Measurements from ENCODE around the gene NUPR1. TPM values are rescaled to one million over a fixed set of nuclear protein-coding genes. Genes with fewer than 3 reads are reported as not detected.
"Not testable (repeated sequence)": the region's sequence is repeated elsewhere in the genome, so short reads cannot be mapped to it uniquely, and the experiment has no call there.

The NUPR1 gene
- polyA plus RNA-seq, 1 donor from 2014 or later: not detected

GRCh38 chr16:28544998-28545397 is 6.2 kb upstream of the NUPR1 start:
- H3K4me1 Mint-ChIP-seq: peaks cover 7 to 10% (median 8%) of the 10 kb centered on the region in 3 donors
- no peaks in the 10 kb centered on the region for H3K36me3 Mint-ChIP-seq
- peaks cover 18% of the 10 kb centered on the region for H3K27me3 Mint-ChIP-seq
- no peak overlapping the region for H3K4me3 Mint-ChIP-seq
- no peaks in the 10 kb centered on the region for H3K9me3 Mint-ChIP-seq
- no peak overlapping the region for H3K27ac Mint-ChIP-seq

- peaks cover 12% of the 10 kb centered on the region for H3K27me3 Mint-ChIP-seq
- H3K4me3 Mint-ChIP-seq: peak overlapping the region in 1 of 4 donors; percentile 31
- peaks cover 7 to 8% (median 7%) of the 10 kb centered on the region in 3 donors for H3K4me1 Mint-ChIP-seq
- no peaks in the 10 kb centered on the region for H3K9me3 Mint-ChIP-seq
- peak overlapping the region in 1 of 3 donors; percentile 10 for H3K27ac Mint-ChIP-seq
- no peaks in the 10 kb centered on the region for H3K36me3 Mint-ChIP-seq
Measured at GRCh38 chr16:28543072-28543471, 4.3 kb upstream of the NUPR1 start.

GRCh38 chr16:28542646-28543045 is 3.9 kb upstream of the NUPR1 start:
- Mint-ChIP-seq H3K4me3 (peak overlapping the region in 1 of 4 donors; percentile 47), H3K9me3 (no peaks in the 10 kb centered on the region), H3K4me1 (peaks cover 7 to 8% (median 7%) of the 10 kb centered on the region in 3 donors), H3K36me3 (no peaks in the 10 kb centered on the region), H3K27ac (no peak overlapping the region), H3K27me3 (peaks cover 12% of the 10 kb centered on the region)

- Mint-ChIP-seq H3K4me3 (no peak overlapping the region), H3K36me3 (no peaks in the 10 kb centered on the region), H3K27ac (no peak overlapping the region), H3K27me3 (peaks cover 15% of the 10 kb centered on the region), H3K9me3 (no peaks in the 10 kb centered on the region), H3K4me1 (peaks cover 7 to 10% (median 9%) of the 10 kb centered on the region in 3 donors)
Measured at GRCh38 chr16:28540346-28540745, 1.6 kb upstream of the NUPR1 start.

GRCh38 chr16:28537964-28538732 is 626 bp downstream of the NUPR1 start:
- H3K36me3 Mint-ChIP-seq: no peaks in the 10 kb centered on the region
- no peak overlapping the region for H3K4me3 Mint-ChIP-seq
- no peaks in the 10 kb centered on the region for H3K9me3 Mint-ChIP-seq
- peaks cover 12% of the 10 kb centered on the region for H3K27me3 Mint-ChIP-seq
- no peak overlapping the region for H3K27ac Mint-ChIP-seq
- H3K4me1 Mint-ChIP-seq: peaks cover 6 to 8% (median 6%) of the 10 kb centered on the region in 3 donors

GRCh38 chr16:28537076-28537475 is 1.7 kb downstream of the NUPR1 start:
- Mint-ChIP-seq H3K4me1 (peaks cover 0 to 3% (median 2%) of the 10 kb centered on the region in 3 donors), H3K9me3 (no peaks in the 10 kb centered on the region), H3K4me3 (no peak overlapping the region), H3K27ac (no peak overlapping the region), H3K27me3 (peaks cover 10% of the 10 kb centered on the region), H3K36me3 (no peaks in the 10 kb centered on the region)

- H3K4me1 Mint-ChIP-seq: peaks cover 0 to 2% (median 2%) of the 10 kb centered on the region in 3 donors
- H3K27ac Mint-ChIP-seq: no peak overlapping the region
- H3K36me3 Mint-ChIP-seq: no peaks in the 10 kb centered on the region
- H3K27me3 Mint-ChIP-seq: peaks cover 14% of the 10 kb centered on the region
- H3K4me3 Mint-ChIP-seq: no peak overlapping the region
- H3K9me3 Mint-ChIP-seq: no peaks in the 10 kb centered on the region
Measured at GRCh38 chr16:28534542-28535373, 4.0 kb downstream of the NUPR1 start.

- Mint-ChIP-seq H3K4me1 (peaks cover 0 to 2% (median 2%) of the 10 kb centered on the region in 3 donors), H3K9me3 (no peaks in the 10 kb centered on the region), H3K4me3 (no peak overlapping the region), H3K36me3 (no peaks in the 10 kb centered on the region), H3K27me3 (peaks cover 15% of the 10 kb centered on the region), H3K27ac (peak overlapping the region in 2 of 3 donors; percentile 71 to 92)
Measured at GRCh38 chr16:28532940-28533647, 5.7 kb downstream of the NUPR1 start.

GRCh38 chr16:28531777-28532744 is 6.7 kb downstream of the NUPR1 start:
- Mint-ChIP-seq H3K27ac (peak overlapping the region in 1 of 3 donors; percentile 52), H3K9me3 (no peaks in the 10 kb centered on the region), H3K4me3 (no peak overlapping the region), H3K27me3 (peaks cover 11% of the 10 kb centered on the region), H3K36me3 (no peaks in the 10 kb centered on the region), H3K4me1 (peaks cover 0 to 2% (median 2%) of the 10 kb centered on the region in 3 donors)

- no peaks in the 10 kb centered on the region for H3K9me3 Mint-ChIP-seq
- H3K27ac Mint-ChIP-seq: no peak overlapping the region
- no peaks in the 10 kb centered on the region for H3K36me3 Mint-ChIP-seq
- H3K27me3 Mint-ChIP-seq: peaks cover 8% of the 10 kb centered on the region
- no peak overlapping the region for H3K4me3 Mint-ChIP-seq
- H3K4me1 Mint-ChIP-seq: peaks cover 0 to 2% (median 2%) of the 10 kb centered on the region in 3 donors
Measured at GRCh38 chr16:28529124-28529523, 9.7 kb downstream of the NUPR1 start.

- H3K4me1 Mint-ChIP-seq: peaks cover 0 to 5% (median 2%) of the 10 kb centered on the region in 3 donors
- peaks cover 8% of the 10 kb centered on the region for H3K27me3 Mint-ChIP-seq
- no peak overlapping the region for H3K4me3 Mint-ChIP-seq
- H3K9me3 Mint-ChIP-seq: no peaks in the 10 kb centered on the region
- no peak overlapping the region for H3K27ac Mint-ChIP-seq
- H3K36me3 Mint-ChIP-seq: no peaks in the 10 kb centered on the region
Measured at GRCh38 chr16:28528463-28528867, 10.3 kb downstream of the NUPR1 start.

GRCh38 chr16:28527985-28528384 is 10.8 kb downstream of the NUPR1 start:
- Mint-ChIP-seq H3K4me3 (no peak overlapping the region), H3K27ac (no peak overlapping the region), H3K36me3 (no peaks in the 10 kb centered on the region), H3K4me1 (peaks cover 3 to 5% (median 4%) of the 10 kb centered on the region in 3 donors), H3K27me3 (peaks cover 8% of the 10 kb centered on the region), H3K9me3 (no peaks in the 10 kb centered on the region)

- H3K36me3 Mint-ChIP-seq, H3K9me3 Mint-ChIP-seq, H3K4me1 Mint-ChIP-seq: not testable (repeated sequence)
Measured at GRCh38 chr16:28527100-28527785, 11.5 kb downstream of the NUPR1 start.

More at GRCh38 chr16:28527100-28527785, 11.5 kb downstream of the NUPR1 start:
- not testable (repeated sequence) for H3K27me3 Mint-ChIP-seq, H3K27ac Mint-ChIP-seq, H3K4me3 Mint-ChIP-seq

Measured in IgD-negative memory B cell (primary cell).